PFSK-1 (cell line): ENCODE results near the gene TRRAP.

ENCODE experiments used
- FOXP2 ChIP-seq: optimal IDR thresholded peaks from 2 replicates; pipeline ENCODE3; 2011; ENCODE audit warnings: borderline replicate concordance, control low read depth, inconsistent platforms; ENCODE audit not compliant: insufficient read depth; ENCODE audit errors: extremely low read length, extremely low read depth
- POLR2AphosphoS5 ChIP-seq: IDR thresholded peaks from 2 replicates; pipeline ENCODE4 v1.6.1; 2012; ENCODE audit warnings: low read depth, mild to moderate bottlenecking, control low read depth, low read length, moderate library complexity
- REST ChIP-seq, 2 experiments: IDR thresholded peaks; 2 replicates each; pipeline versions ENCODE4 v1.6.1 to v1.8.0; 2011 to 2012; ENCODE audit warnings: low read depth in 2 of 2, low read length in 2 of 2, control low read depth in 1 of 2, inconsistent platforms in 1 of 2, mild to moderate bottlenecking in 1 of 2, moderate library complexity in 1 of 2; ENCODE audit not compliant: insufficient read depth in 1 of 2
- SIN3A ChIP-seq: IDR thresholded peaks from 2 replicates; pipeline ENCODE4 v1.6.1; 2012; ENCODE audit warnings: mild to moderate bottlenecking, low read length, moderate library complexity, borderline replicate concordance; ENCODE audit not compliant: insufficient read depth
- TAF1 ChIP-seq: IDR thresholded peaks from 2 replicates; pipeline ENCODE4 v1.6.1; 2012; ENCODE audit warnings: low read length, control low read depth, borderline replicate concordance; ENCODE audit not compliant: insufficient read depth

TRRAP gene

GRCh38 chr7:98907570-98907969 is 29.2 kb downstream of the TRRAP start:
- no peak for TF ChIP-seq SIN3A
- no peak for TF ChIP-seq FOXP2
- TF ChIP-seq TAF1, result no peak
- no peak for TF ChIP-seq POLR2AphosphoS5
- TF ChIP-seq REST (IDR thresholded peaks at IDR 0.05; ENCODE audit: insufficient read depth in 1 of 2, low read depth in 2 of 2, low read length in 2 of 2), result no peak

GRCh38 chr7:98908585-98908984 is 30.3 kb downstream of the TRRAP start:
- TF ChIP-seq TAF1 (no peak), POLR2AphosphoS5 (no peak), REST (IDR thresholded peaks at IDR 0.05; ENCODE audit: insufficient read depth in 1 of 2, low read depth in 2 of 2, low read length in 2 of 2) (no peak), SIN3A (no peak), FOXP2 (no peak)

DNA sequence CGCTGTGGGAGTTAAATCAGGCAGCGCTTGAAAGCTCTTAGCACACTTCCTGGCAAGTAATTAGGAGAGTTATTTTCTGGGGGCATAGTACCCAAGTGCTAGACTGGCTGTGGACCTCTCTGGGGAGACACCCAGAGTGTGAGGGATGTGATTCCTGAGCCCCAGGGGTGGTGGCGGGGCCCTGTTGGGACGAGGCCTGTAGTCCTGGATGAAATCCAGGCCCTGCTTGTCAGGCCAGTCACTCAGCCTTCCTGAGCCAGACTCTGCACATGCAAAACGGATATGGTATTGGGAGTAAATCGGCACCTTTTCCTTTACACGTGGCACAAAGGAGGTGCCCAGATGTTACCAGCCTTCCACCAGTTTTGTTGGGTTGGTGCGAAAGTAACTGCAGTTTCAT is 31.2 kb downstream of the TRRAP start:
- no peak for TF ChIP-seq POLR2AphosphoS5
- TF ChIP-seq FOXP2, result no peak
- TF ChIP-seq REST (IDR thresholded peaks at IDR 0.05; ENCODE audit: insufficient read depth in 1 of 2, low read depth in 2 of 2, low read length in 2 of 2), result no peak
- no peak for TF ChIP-seq SIN3A
- no peak for TF ChIP-seq TAF1

GRCh38 chr7:98910427-98910826 is 32.1 kb downstream of the TRRAP start:
- TF ChIP-seq POLR2AphosphoS5, result no peak
- TF ChIP-seq REST (IDR thresholded peaks at IDR 0.05; ENCODE audit: insufficient read depth in 1 of 2, low read depth in 2 of 2, low read length in 2 of 2), result no peak
- no peak for TF ChIP-seq TAF1
- no peak for TF ChIP-seq SIN3A
- no peak for TF ChIP-seq FOXP2

- no peak for TF ChIP-seq SIN3A
- no peak for TF ChIP-seq REST (IDR thresholded peaks at IDR 0.05; ENCODE audit: insufficient read depth in 1 of 2, low read depth in 2 of 2, low read length in 2 of 2)
- no peak for TF ChIP-seq TAF1
- no peak for TF ChIP-seq POLR2AphosphoS5
These were observed 33.6 kb downstream of the TRRAP start for GRCh38 chr7:98911916-98912315.
